LoVo (cell line): ENCODE data around the gene TNIK.
A peak's percentile ranks its signal among the peaks of the same experiment; 100 is the strongest.
"Not testable (repeated sequence)": the region's sequence is repeated elsewhere in the genome, so short reads cannot be mapped to it uniquely, and the experiment has no call there.

ENCODE experiments used
- DNase-seq: peaks from one replicate; pipeline ENCODE4 v3.0.0-alpha.2; 2016; ENCODE audit warnings: low spot score

TNIK gene

GRCh38 chr3:171469376-171469775, 9.2 kb upstream of the TNIK start:
- no peak for DNase-seq

GRCh38 chr3:171468296-171468906, 8.2 kb upstream of the TNIK start:
- DNase-seq: no peak

- no peak for DNase-seq
These were observed 5.6 kb upstream of the TNIK start for GRCh38 chr3:171465763-171466162.

- no peak for DNase-seq
These were observed 4.3 kb upstream of the TNIK start for GRCh38 chr3:171464462-171464861.

- no peak for DNase-seq
These were observed 2.0 kb upstream of the TNIK start for GRCh38 chr3:171462224-171462623.

GRCh38 chr3:171461525-171461917, 1.3 kb upstream of the TNIK start:
- no peak for DNase-seq

GRCh38 chr3:171460725-171461524, 720 bp upstream of the TNIK start:
- DNase-seq: peak; percentile 53

GRCh38 chr3:171459137-171459941, 866 bp downstream of the TNIK start:
- DNase-seq: peak; percentile 45

- DNase-seq: no peak
These were observed 1.4 kb downstream of the TNIK start for GRCh38 chr3:171458864-171459136.

- no peak for DNase-seq
These were observed 1.9 kb downstream of the TNIK start for GRCh38 chr3:171458071-171458863.

- DNase-seq: no peak
These were observed 2.6 kb downstream of the TNIK start for GRCh38 chr3:171457607-171458061.

GRCh38 chr3:171456765-171457606, 3.2 kb downstream of the TNIK start:
- no peak for DNase-seq

- no peak for DNase-seq
These were observed 4.3 kb downstream of the TNIK start for GRCh38 chr3:171455603-171456550.

- DNase-seq: no peak
These were observed 6.2 kb downstream of the TNIK start for GRCh38 chr3:171454041-171454440.

GRCh38 chr3:171453180-171453886, 6.9 kb downstream of the TNIK start:
- DNase-seq: no peak

- no peak for DNase-seq
These were observed 7.9 kb downstream of the TNIK start for GRCh38 chr3:171452328-171452727.

- no peak for DNase-seq
These were observed 8.3 kb downstream of the TNIK start for GRCh38 chr3:171451915-171452314.

- DNase-seq: not testable (repeated sequence)
These were observed 12.7 kb downstream of the TNIK start for GRCh38 chr3:171447579-171447891.

GRCh38 chr3:171446801-171447578, 13.2 kb downstream of the TNIK start:
- peak; percentile 71 for DNase-seq
